GM12878 (cell line): ENCODE results near the gene GID4. TPM values are rescaled to one million over a fixed set of nuclear protein-coding genes. Genes with fewer than 3 reads are reported as not detected.

ENCODE experiments used
- ATAC-seq: fragments of 200-7000 bp; cut with Tn5 transposase; 3 replicates; pipeline ENCODE4 v1.9.1; 2020; ENCODE audit warnings: mild to moderate bottlenecking, moderate library complexity
- BruUV-seq: library from RNA; stranded (reverse); fragments of 400-500 nt; replicated peaks from 2 replicates; lab custom pipeline; 2021; lab: Mats Ljungman, UMichigan
- CTCF ChIA-PET: fragments of 300-600 bp; sonication (Branson Sonifier 250); formaldehyde crosslinking; extraction: SDS; loops from one replicate; lab custom pipeline; 2021; ENCODE audit warnings: inconsistent platforms; lab: Yijun Ruan, JAX
- POLR2A ChIA-PET: fragments of 350-600 bp; formaldehyde crosslinking; extraction: SDS; loops from one replicate; lab custom pipeline; 2021; ENCODE audit warnings: inconsistent platforms; lab: Charles Lee
- RAD21 ChIA-PET: fragments of 300-600 bp; sonication (Branson Sonifier 250); formaldehyde crosslinking; loops from one replicate; lab custom pipeline; 2023; ENCODE audit warnings: antibody characterized with exemption; ENCODE audit not compliant: unreplicated experiment; lab: Charles Lee
- SMC1A ChIA-PET: fragments of 300-600 bp; sonication (Branson Sonifier 250); formaldehyde crosslinking; loops from one replicate; lab custom pipeline; 2023; ENCODE audit not compliant: unreplicated experiment, uncharacterized antibody; lab: Charles Lee
- DNase-seq: peaks from one replicate; pipeline ENCODE4 v3.0.0-alpha.2; 2011; ENCODE audit warnings: low read depth, low spot score
- FAIRE-seq: peaks from 3 replicates; lab custom pipeline; 2011; peaks lifted over from hg19 to GRCh38; lab: Jason Lieb, UNC
- H2AFZ ChIP-seq: 2 replicates; pipeline ENCODE4 v1.6.0; 2011; ENCODE audit warnings: low read depth, low read length, control low read depth; ENCODE audit not compliant: control insufficient read depth
- H3K27ac ChIP-seq: 2 replicates; pipeline ENCODE4 v1.5.1; 2011; ENCODE audit warnings: control low read depth; ENCODE audit not compliant: control insufficient read depth, insufficient read depth
- H3K27me3 ChIP-seq, 2 experiments: replicated peaks in 1 of 2; 2 replicates each; pipeline versions ENCODE4 v1.6.0 to v1.6.1; 2011; ENCODE audit warnings: low read length in 1 of 2; ENCODE audit not compliant: control insufficient read depth in 2 of 2, insufficient read depth in 2 of 2
- H3K36me3 ChIP-seq, 2 experiments: 2 replicates each; pipeline ENCODE4 v1.5.1; 2011; ENCODE audit warnings: low read length in 1 of 2; ENCODE audit not compliant: control insufficient read depth in 2 of 2, insufficient read depth in 2 of 2
- H3K4me1 ChIP-seq: 2 replicates; pipeline ENCODE4 v1.6.1; 2011; ENCODE audit warnings: mild to moderate bottlenecking, low read length, moderate library complexity, mixed read lengths; ENCODE audit not compliant: control insufficient read depth, insufficient read depth
- H3K4me2 ChIP-seq: 2 replicates; pipeline ENCODE4 v1.6.0; 2011; ENCODE audit warnings: control low read depth; ENCODE audit not compliant: control insufficient read depth, insufficient read depth
- H3K4me3 ChIP-seq: fragments of 200-600 bp; sonication (generic); 2 replicates; pipeline ENCODE4 v1.5.1; 2016
- H3K79me2 ChIP-seq: 2 replicates; pipeline ENCODE4 v1.6.0; 2011; ENCODE audit warnings: low read length; ENCODE audit not compliant: control insufficient read depth, insufficient read depth
- H3K9ac ChIP-seq: 2 replicates; pipeline ENCODE4 v1.8.0; 2011; ENCODE audit warnings: low read length, control low read depth, mixed read lengths; ENCODE audit not compliant: control insufficient read depth, insufficient read depth
- H3K9me3 ChIP-seq: replicated peaks from 3 replicates; pipeline ENCODE4 v1.5.1; 2011; ENCODE audit warnings: mild to moderate bottlenecking, low read length; ENCODE audit not compliant: control insufficient read depth, insufficient read depth
- H4K20me1 ChIP-seq: 2 replicates; pipeline ENCODE4 v1.6.0; 2011; ENCODE audit not compliant: control insufficient read depth, insufficient read depth
- CUX1 ChIP-seq: IDR thresholded peaks from 2 replicates; pipeline ENCODE4 v1.6.1; 2012; ENCODE audit warnings: improper control_type of control experiment, low read depth, low read length; ENCODE audit not compliant: insufficient replicate concordance
- PBX3 ChIP-seq: IDR thresholded peaks from 2 replicates; pipeline ENCODE4 v1.6.1; 2011; ENCODE audit warnings: mild to moderate bottlenecking, low read depth, low read length, moderate library complexity; ENCODE audit not compliant: insufficient replicate concordance
- SKIL ChIP-seq: fragments of 450-650 bp; IDR thresholded peaks from 2 replicates; pipeline ENCODE4 v1.6.1; 2017; ENCODE audit warnings: mild to moderate bottlenecking, low read depth, inconsistent platforms; ENCODE audit not compliant: poor library complexity, severe bottlenecking
- SMC3 ChIP-seq: IDR thresholded peaks from 2 replicates; pipeline ENCODE4 v1.6.1; 2011; ENCODE audit warnings: low read length, improper control_type of control experiment, borderline replicate concordance
- ZNF207 ChIP-seq: fragments of 450-650 bp; IDR thresholded peaks from 2 replicates; pipeline ENCODE4 v1.6.1; 2014; ENCODE audit warnings: antibody characterized with exemption, mild to moderate bottlenecking, borderline replicate concordance
- ZNF217 ChIP-seq: fragments of 450-650 bp; IDR thresholded peaks from 2 replicates; pipeline ENCODE4 v1.6.1; 2017; ENCODE audit warnings: antibody characterized with exemption, mild to moderate bottlenecking
- WGBS: methylation state at CpG from one replicate; pipeline ENCODE4 v1.1.6; 2016; ENCODE audit warnings: low lambda C conversion rate; ENCODE audit not compliant: insufficient replicate concordance, insufficient coverage; ENCODE audit errors: missing lambda C conversion rate; 5-methylcytosine and 5-hydroxymethylcytosine counted together
- in situ Hi-C: fragments of 300-500 bp; cut with MboI; formaldehyde crosslinking; loops from 9 replicates; pipeline ENCODE4 v1.14.3; 2018; ENCODE audit warnings: mixed read lengths
- intact Hi-C: fragments of 100-400 bp; cut with micrococcal nuclease; formaldehyde crosslinking; loops from one replicate; pipeline ENCODE4 v1.14.2; 2022; ENCODE audit not compliant: unreplicated experiment
- polyA plus RNA-seq, 11 experiments: library from polyadenylated mRNA; depleted of rRNA in 4 of 11; unstranded in 6 of 11; stranded (reverse) in 5 of 11; fragments of >200 nt; fragmentation: Nextera tagmentation in 4 of 11; fragmentation: Illumina TruSeq in 1 of 11; extraction: Ambion mirVana in 4 of 11; extraction: Trizol in 1 of 11; gene quantifications; 1 replicate in 1 of 11; 2 replicates in 10 of 11; pipeline versions ENCODE4 v1.2.1 to v1.2.3, GENCODE V29; 2011 to 2016; ENCODE audit warnings: inconsistent platforms in 2 of 11, missing spikeins in 2 of 11, low read depth in 1 of 11
- total RNA-seq, 4 experiments: library from RNA; depleted of rRNA in 3 of 4; stranded (reverse); fragments of >200 nt in 3 of 4; fragmentation: Illumina TruSeq in 1 of 4; extraction: Trizol in 1 of 4; gene quantifications; 2 replicates each; pipeline versions ENCODE4 v1.2.1 to v1.2.3, GENCODE V29; 2013 to 2021

The GID4 gene
- total and polyA plus RNA-seq, 10 of the 15 experiments (the other 5 are each of a cell fraction or from before 2014, with no cell fraction given) = 0.93 to 7.3 (median 3.6) TPM

- ChIA-PET RAD21 (interaction anchor here (0.7 kb wide), 1 partner anchor 22 kb away, joined by 3 read pairs; no protein-coding TSS in a partner anchor), CTCF (no interaction called here), POLR2A (no interaction called here), SMC1A (no interaction called here)
- H3K4me1 ChIP-seq = no peaks in the 10 kb centered on the region
- no peak for DNase-seq
- no peaks in the 10 kb centered on the region for H3K27me3 ChIP-seq
- H3K9me3 ChIP-seq = no peaks in the 10 kb centered on the region
- ATAC-seq = no peak
- no TSS peak for BruUV-seq
- intact Hi-C loops = no loop called here
- in situ Hi-C loops = no loop called here
- H3K79me2 ChIP-seq = no peaks in the 10 kb centered on the region
- peak; percentile 77 for FAIRE-seq
- no peak overlapping the region for H3K27ac ChIP-seq
- 97% methylated on average over 6 of the region's 6 CpGs for WGBS
- no peaks in the 10 kb centered on the region for H4K20me1 ChIP-seq
- no peak overlapping the region for H3K4me3 ChIP-seq
- H2AFZ ChIP-seq = no peak overlapping the region
- peaks cover 0 to 6% of the 10 kb centered on the region in 2 experiments; a peak in 2 of 4 replicates for H3K36me3 ChIP-seq
- TF ChIP-seq SKIL = no peak
- TF ChIP-seq PBX3 = no peak
- TF ChIP-seq ZNF217 = no peak
- TF ChIP-seq CUX1 = no peak
- TF ChIP-seq SMC3 = no peak
- TF ChIP-seq ZNF207 = no peak
- no peak overlapping the region for H3K4me2 ChIP-seq
- H3K9ac ChIP-seq = no peak overlapping the region
Measured at GRCh38 chr17:18055597-18055996, 16.4 kb downstream of the GID4 start.
